ENCODE measurements around the gene SNAPC5. TPM values are rescaled to one million over a fixed set of nuclear protein-coding genes. Genes with fewer than 3 reads are reported as not detected.

The SNAPC5 gene
- total RNA-seq, 1 experiment from 2014 or later = 28.3 TPM

DNA sequence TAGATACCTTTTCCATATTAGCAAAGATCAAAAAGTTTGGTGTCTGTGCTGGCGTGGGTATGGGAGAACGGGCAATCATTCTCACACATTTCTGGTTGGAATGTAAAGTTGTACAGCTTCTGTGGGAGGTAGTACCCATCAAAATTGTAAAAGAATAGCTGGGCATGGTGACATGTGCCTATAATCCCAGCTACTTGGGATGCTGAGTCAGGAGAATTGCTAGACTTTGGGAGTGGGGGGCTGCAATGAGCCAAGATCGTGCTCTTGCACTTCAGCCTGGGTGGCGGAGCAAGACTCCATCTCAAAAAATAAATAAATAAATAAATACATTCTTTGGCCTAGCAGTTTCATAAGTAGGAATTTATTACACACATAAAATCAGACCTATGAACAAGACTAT is 45.3 kb upstream of the SNAPC5 start:
- Histone ChIP-seq H4K20me1 (ENCODE audit: insufficient read depth) (no peaks in the 10 kb centered on the region), H3K9me3 (ENCODE audit: control insufficient read depth in 1 of 2, insufficient read depth in 1 of 2, low read depth in 1 of 2, low read length in 2 of 2) (no peaks in the 10 kb centered on the region), H3K9me2 (ENCODE audit: insufficient read depth) (no peaks in the 10 kb centered on the region), H3K27ac (ENCODE audit: low read depth, low read length) (no peak overlapping the region), H3K4me2 (ENCODE audit: low read length) (no peak overlapping the region), H3K27me3 (ENCODE audit: insufficient read depth, low read length) (no peaks in the 10 kb centered on the region), H3K79me2 (ENCODE audit: insufficient read depth, low read length) (no peaks in the 10 kb centered on the region), H3K36me3 (ENCODE audit: control insufficient read depth in 1 of 2, insufficient read depth in 2 of 2, low read length in 2 of 2) (peaks cover 5 to 13% of the 10 kb centered on the region in 2 experiments; a peak in 3 of 4 replicates), H3K4me3 (replicated peaks in 1 of 2; ENCODE audit: low read depth in 1 of 2, low read length in 2 of 2) (no peak overlapping the region), H2AFZ (ENCODE audit: low read depth, low read length, poor library complexity, severe bottlenecking) (no peak overlapping the region), H3K9ac (ENCODE audit: low read length) (no peak overlapping the region), H3K4me1 (ENCODE audit: control insufficient read depth in 1 of 2, insufficient read depth in 2 of 2, low read length in 2 of 2) (no peaks in the 10 kb centered on the region)
- DNase-seq (ENCODE audit: low read depth, low spot score) (no peak), ATAC-seq (no peak)
- intact Hi-C loops (cut with micrococcal nuclease) = no loop called here
- ChIA-PET POLR2A (no interaction called here), CTCF (no interaction called here), RAD21 (ENCODE audit: low non-redundant PET in 1 of 2, low total read pairs in 2 of 2, uncharacterized antibody in 2 of 2, unreplicated experiment in 2 of 2) (no interaction called here)
- BruUV-seq (replicated peaks) = no TSS peak
- TF ChIP-seq POLR2AphosphoS5 (IDR thresholded peaks at IDR 0.05; ENCODE audit: low read depth, low read length) (no peak), CBX3 (IDR thresholded peaks at IDR 0.05; ENCODE audit: low read depth) (no peak), SRF (IDR thresholded peaks at IDR 0.05; ENCODE audit: low read depth) (no peak), FOSL1 (IDR thresholded peaks at IDR 0.05; ENCODE audit: low read depth) (no peak), POLR2A (IDR thresholded peaks at IDR 0.05; ENCODE audit: borderline replicate concordance, extremely low read depth, insufficient read depth, insufficient read length) (no peak), ZNF274 (IDR thresholded peaks at IDR 0.05; ENCODE audit: low read depth, low read length) (no peak), EZH2 (IDR thresholded peaks at IDR 0.05) (no peak), JUND (IDR thresholded peaks at IDR 0.05) (no peak), ELF1 (IDR thresholded peaks at IDR 0.05; ENCODE audit: borderline replicate concordance, low read depth) (no peak), SP1 (IDR thresholded peaks at IDR 0.05; ENCODE audit: low read depth) (no peak), SIN3A (IDR thresholded peaks at IDR 0.05; ENCODE audit: low read depth) (no peak), RAD21 (IDR thresholded peaks at IDR 0.05; ENCODE audit: low read depth) (no peak), EZH2phosphoT487 (IDR thresholded peaks at IDR 0.05; ENCODE audit: borderline replicate concordance) (no peak)
- TF ChIP-seq, protein P1, sequence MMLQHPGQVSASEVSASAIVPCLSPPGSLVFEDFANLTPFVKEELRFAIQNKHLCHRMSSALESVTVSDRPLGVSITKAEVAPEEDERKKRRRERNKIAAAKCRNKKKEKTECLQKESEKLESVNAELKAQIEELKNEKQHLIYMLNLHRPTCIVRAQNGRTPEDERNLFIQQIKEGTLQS (IDR thresholded peaks at IDR 0.05) = no peak
- TF ChIP-seq, protein P2, sequence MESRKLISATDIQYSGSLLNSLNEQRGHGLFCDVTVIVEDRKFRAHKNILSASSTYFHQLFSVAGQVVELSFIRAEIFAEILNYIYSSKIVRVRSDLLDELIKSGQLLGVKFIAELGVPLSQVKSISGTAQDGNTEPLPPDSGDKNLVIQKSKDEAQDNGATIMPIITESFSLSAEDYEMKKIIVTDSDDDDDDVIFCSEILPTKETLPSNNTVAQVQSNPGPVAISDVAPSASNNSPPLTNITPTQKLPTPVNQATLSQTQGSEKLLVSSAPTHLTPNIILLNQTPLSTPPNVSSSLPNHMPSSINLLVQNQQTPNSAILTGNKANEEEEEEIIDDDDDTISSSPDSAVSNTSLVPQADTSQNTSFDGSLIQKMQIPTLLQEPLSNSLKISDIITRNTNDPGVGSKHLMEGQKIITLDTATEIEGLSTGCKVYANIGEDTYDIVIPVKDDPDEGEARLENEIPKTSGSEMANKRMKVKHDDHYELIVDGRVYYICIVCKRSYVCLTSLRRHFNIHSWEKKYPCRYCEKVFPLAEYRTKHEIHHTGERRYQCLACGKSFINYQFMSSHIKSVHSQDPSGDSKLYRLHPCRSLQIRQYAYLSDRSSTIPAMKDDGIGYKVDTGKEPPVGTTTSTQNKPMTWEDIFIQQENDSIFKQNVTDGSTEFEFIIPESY (IDR thresholded peaks at IDR 0.05; ENCODE audit: extremely low read depth, insufficient replicate concordance, low read length) = no peak
- TF ChIP-seq, protein P3, sequence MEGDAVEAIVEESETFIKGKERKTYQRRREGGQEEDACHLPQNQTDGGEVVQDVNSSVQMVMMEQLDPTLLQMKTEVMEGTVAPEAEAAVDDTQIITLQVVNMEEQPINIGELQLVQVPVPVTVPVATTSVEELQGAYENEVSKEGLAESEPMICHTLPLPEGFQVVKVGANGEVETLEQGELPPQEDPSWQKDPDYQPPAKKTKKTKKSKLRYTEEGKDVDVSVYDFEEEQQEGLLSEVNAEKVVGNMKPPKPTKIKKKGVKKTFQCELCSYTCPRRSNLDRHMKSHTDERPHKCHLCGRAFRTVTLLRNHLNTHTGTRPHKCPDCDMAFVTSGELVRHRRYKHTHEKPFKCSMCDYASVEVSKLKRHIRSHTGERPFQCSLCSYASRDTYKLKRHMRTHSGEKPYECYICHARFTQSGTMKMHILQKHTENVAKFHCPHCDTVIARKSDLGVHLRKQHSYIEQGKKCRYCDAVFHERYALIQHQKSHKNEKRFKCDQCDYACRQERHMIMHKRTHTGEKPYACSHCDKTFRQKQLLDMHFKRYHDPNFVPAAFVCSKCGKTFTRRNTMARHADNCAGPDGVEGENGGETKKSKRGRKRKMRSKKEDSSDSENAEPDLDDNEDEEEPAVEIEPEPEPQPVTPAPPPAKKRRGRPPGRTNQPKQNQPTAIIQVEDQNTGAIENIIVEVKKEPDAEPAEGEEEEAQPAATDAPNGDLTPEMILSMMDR (IDR thresholded peaks at IDR 0.05 in 2 of 3, conservative IDR thresholded peaks at IDR 0.05 in 1 of 3; ENCODE audit: borderline replicate concordance in 1 of 3, insufficient read depth in 1 of 3, low read depth in 2 of 3, low read length in 2 of 3) = no peak
